GM12801 (cell line): ENCODE results near the gene BICC1.

Experiments
- TF ChIP-seq, protein P1 (sequence below): IDR thresholded peaks from one replicate; pipeline ENCODE4 v1.5.1; 2011; ENCODE audit warnings: control low read depth; ENCODE audit not compliant: insufficient read length; ENCODE audit errors: extremely low read depth

The BICC1 gene

DNA sequence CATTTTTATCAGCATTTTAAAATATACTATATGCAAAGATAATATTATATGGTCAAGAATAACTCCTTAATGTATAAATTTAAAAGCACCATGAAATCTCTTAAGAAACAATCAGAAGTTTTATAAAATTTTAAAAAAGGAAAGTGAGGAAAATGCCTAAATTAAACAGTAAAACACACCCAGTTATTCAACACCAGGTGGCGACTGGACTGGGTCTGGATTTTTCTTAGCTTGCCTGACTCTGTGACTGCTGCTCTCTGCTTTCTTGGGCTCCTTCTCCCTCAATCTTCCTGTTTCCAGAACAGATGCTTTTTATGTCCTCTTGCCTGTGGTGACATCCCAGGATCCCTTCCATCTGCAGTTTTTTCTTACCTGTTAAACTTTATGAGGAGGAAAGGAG, 200.3 kb downstream of the BICC1 start:
- TF ChIP-seq, protein P1, sequence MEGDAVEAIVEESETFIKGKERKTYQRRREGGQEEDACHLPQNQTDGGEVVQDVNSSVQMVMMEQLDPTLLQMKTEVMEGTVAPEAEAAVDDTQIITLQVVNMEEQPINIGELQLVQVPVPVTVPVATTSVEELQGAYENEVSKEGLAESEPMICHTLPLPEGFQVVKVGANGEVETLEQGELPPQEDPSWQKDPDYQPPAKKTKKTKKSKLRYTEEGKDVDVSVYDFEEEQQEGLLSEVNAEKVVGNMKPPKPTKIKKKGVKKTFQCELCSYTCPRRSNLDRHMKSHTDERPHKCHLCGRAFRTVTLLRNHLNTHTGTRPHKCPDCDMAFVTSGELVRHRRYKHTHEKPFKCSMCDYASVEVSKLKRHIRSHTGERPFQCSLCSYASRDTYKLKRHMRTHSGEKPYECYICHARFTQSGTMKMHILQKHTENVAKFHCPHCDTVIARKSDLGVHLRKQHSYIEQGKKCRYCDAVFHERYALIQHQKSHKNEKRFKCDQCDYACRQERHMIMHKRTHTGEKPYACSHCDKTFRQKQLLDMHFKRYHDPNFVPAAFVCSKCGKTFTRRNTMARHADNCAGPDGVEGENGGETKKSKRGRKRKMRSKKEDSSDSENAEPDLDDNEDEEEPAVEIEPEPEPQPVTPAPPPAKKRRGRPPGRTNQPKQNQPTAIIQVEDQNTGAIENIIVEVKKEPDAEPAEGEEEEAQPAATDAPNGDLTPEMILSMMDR = no peak

DNA sequence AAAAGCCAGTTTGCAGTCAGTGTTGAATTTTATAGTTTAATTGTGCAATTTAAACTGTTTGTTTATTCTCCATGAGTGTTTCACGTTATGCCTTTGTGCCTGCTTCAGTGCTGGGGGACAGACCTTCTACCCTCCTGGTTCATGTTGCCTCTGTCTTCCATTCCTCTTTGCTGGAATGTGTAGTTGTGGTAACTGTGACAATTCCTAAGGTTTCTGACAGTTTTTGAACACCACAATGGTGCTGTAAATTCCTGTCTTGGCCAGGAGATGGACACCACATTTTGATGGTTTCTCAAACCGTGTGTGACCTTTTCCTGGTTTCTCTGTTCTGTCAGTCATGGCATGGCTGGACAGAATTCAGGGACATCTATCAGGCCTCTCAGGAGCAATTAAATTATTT, 201.7 kb downstream of the BICC1 start:
- TF ChIP-seq, protein P1 = no peak

DNA sequence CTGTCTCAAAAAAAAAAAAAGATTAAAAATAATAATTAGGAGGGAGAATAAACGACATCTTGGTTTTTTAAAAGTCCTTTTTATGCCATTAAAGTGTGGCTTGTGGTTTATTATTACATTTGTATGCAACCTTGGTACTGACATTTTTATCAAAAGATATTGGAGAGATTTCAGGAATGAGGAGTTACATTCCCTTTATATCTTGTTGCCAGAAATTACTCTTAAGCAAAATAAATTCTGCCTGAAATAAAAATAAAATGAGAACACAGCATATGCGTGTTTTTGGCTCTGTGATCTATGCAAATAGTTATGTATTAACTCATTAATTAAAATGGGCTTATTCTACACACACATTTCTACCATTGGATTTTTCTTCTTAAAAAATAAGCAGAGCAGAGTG, 202.4 kb downstream of the BICC1 start:
- TF ChIP-seq, protein P1 = no peak

DNA sequence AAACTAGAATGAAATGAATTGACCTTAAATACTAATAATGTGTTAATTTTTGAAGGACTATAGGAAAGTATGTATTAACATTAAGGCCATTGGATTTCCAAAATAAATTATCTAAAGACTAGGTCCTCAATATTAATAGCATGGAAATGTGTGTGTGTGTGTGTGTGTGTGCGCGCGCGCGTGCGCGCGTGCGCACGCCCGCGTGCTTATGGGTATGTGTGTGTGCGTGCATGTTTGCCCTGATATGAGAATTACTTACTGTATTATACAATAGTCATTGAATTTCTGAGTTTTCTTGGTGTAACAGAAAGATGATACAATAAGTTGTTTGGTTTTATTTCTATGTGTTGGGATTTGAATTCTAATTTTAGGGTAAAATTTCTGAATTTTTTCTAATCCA, 205.9 kb downstream of the BICC1 start:
- TF ChIP-seq, protein P1 = no peak

DNA sequence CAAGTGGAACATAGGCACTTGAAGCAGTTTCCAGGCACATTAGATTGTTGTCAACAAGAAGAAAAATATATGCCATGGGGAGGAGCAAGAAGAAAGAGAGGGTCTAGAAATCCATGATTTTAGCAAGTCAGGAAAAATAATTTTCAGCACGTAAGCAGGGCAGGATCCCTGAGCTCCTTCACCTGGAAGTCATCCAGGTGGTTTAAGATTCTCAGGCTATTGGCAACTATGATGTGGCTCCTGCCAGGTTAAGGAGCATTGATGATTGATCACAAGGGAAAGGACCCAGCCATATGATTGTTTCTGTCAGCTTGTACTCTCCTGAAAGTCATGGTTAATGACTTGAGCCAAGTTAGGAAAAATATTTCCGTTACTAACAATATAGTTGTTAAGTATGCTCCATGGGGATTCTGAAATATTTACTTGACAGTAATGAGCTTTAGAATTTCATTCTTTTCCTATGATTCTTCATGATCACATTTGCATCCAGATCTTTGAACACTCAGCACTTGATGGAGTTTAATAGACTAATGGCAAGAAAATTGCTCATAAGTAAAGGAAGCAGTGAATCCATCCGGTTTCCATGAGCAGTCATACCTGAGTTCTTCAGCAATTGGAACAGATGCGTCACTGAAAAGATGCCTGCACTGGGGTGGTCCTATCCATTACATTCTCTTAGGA, 209.1 kb downstream of the BICC1 start:
- TF ChIP-seq, protein P1 = no peak

DNA sequence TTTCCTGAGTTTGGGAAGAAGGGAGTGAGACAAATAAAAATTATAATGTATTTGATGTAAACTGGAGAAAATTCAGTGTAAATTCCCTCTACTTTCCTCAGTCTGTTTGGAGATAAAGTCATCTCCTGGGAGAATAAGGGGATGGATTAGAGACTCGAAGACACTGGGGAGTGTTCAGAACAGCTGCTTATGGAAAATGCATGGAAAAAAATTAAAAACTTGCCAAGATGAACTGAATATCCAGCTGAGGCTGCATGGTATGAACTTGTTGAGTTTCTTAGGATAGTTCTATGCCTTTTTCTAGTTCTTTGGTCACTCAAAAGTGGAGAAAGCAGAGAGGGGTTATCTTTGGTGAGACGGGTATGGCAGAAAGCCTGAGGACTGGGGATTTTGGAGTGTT, 210.5 kb downstream of the BICC1 start:
- TF ChIP-seq, protein P1 = no peak

DNA sequence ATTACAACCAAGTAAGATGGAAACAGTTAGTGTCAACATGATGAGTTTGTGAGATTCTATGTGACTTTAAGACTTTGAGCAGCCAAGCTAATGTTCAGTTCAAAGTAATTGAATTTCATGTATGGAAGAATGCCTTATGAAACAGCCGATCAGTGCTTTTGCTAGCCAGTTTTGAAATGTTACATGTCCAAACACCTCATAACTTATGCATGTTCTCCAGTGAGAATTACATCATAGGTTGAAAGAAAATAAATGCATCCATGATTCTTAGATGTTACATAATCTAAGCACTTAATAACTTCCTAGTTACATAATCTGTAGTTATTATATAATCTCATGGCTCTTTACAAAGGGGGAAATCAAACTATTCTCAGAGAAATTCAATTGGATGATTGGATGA, 211.3 kb downstream of the BICC1 start:
- TF ChIP-seq, protein P1 = no peak
